ENCODE measurements around the gene APLF.

APLF gene

GRCh38 chr2:68454719-68455118 is 12.7 kb upstream of the APLF start:
- Histone ChIP-seq H3K36me3 (replicated peaks; ENCODE audit: insufficient read depth, low read length) (no peaks in the 10 kb centered on the region), H3K9me3 (replicated peaks; ENCODE audit: insufficient read depth, low read length) (no peaks in the 10 kb centered on the region), H3K9ac (ENCODE audit: low read length) (no peak overlapping the region), H3K79me2 (ENCODE audit: low read length) (no peaks in the 10 kb centered on the region), H3K4me1 (ENCODE audit: low read length) (no peaks in the 10 kb centered on the region), H4K20me1 (ENCODE audit: insufficient read depth, low read length) (no peaks in the 10 kb centered on the region), H3K4me3 (ENCODE audit: low read length) (no peak overlapping the region), H3K4me2 (ENCODE audit: low read depth, low read length) (no peak overlapping the region), H3K9me2 (replicated peaks; ENCODE audit: insufficient read depth, low read length) (no peaks in the 10 kb centered on the region), H3K27ac (ENCODE audit: low read length) (no peak overlapping the region), H3F3A (ENCODE audit: insufficient read depth, low read length) (no peaks in the 10 kb centered on the region), H2AFZ (ENCODE audit: low read length) (no peak overlapping the region), H3K27me3 (replicated peaks; ENCODE audit: insufficient read depth, low read length) (no peaks in the 10 kb centered on the region)
- no peak for TF ChIP-seq EZH2 (optimal IDR thresholded peaks at IDR 0.05; ENCODE audit: low read depth, low read length)
- no peak for TF ChIP-seq CTCF (IDR thresholded peaks at IDR 0.05; ENCODE audit: low read length)
- no peak for TF ChIP-seq EZH2phosphoT487 (IDR thresholded peaks at IDR 0.05; ENCODE audit: low read length)
- no peak for DNase-seq

GRCh38 chr2:68456198-68456597 is 11.2 kb upstream of the APLF start:
- H3K27me3 ChIP-seq (replicated peaks; ENCODE audit: insufficient read depth, low read length), result no peaks in the 10 kb centered on the region
- H3K36me3 ChIP-seq (replicated peaks; ENCODE audit: insufficient read depth, low read length), result no peaks in the 10 kb centered on the region
- no peak for DNase-seq
- H3K27ac ChIP-seq (ENCODE audit: low read length), result no peak overlapping the region
- no peaks in the 10 kb centered on the region for H3K79me2 ChIP-seq (ENCODE audit: low read length)
- H2AFZ ChIP-seq (ENCODE audit: low read length), result no peak overlapping the region
- no peak overlapping the region for H3K4me3 ChIP-seq (ENCODE audit: low read length)
- H3K4me1 ChIP-seq (ENCODE audit: low read length), result no peaks in the 10 kb centered on the region
- no peak overlapping the region for H3K4me2 ChIP-seq (ENCODE audit: low read depth, low read length)
- no peaks in the 10 kb centered on the region for H3K9me3 ChIP-seq (replicated peaks; ENCODE audit: insufficient read depth, low read length)
- H3K9ac ChIP-seq (ENCODE audit: low read length), result no peak overlapping the region
- no peaks in the 10 kb centered on the region for H3F3A ChIP-seq (ENCODE audit: insufficient read depth, low read length)
- no peaks in the 10 kb centered on the region for H4K20me1 ChIP-seq (ENCODE audit: insufficient read depth, low read length)
- TF ChIP-seq CTCF (IDR thresholded peaks at IDR 0.05; ENCODE audit: low read length) (no peak), EZH2phosphoT487 (IDR thresholded peaks at IDR 0.05; ENCODE audit: low read length) (no peak)
- H3K9me2 ChIP-seq (replicated peaks; ENCODE audit: insufficient read depth, low read length), result no peaks in the 10 kb centered on the region

- Histone ChIP-seq H4K20me1 (ENCODE audit: insufficient read depth, low read length) (no peaks in the 10 kb centered on the region), H3F3A (ENCODE audit: insufficient read depth, low read length) (no peaks in the 10 kb centered on the region), H2AFZ (ENCODE audit: low read length) (no peak overlapping the region), H3K27me3 (replicated peaks; ENCODE audit: insufficient read depth, low read length) (no peaks in the 10 kb centered on the region), H3K27ac (ENCODE audit: low read length) (no peak overlapping the region), H3K36me3 (replicated peaks; ENCODE audit: insufficient read depth, low read length) (no peaks in the 10 kb centered on the region), H3K4me1 (ENCODE audit: low read length) (peaks cover 4% of the 10 kb centered on the region; the same call in 1 of the 2 replicates), H3K4me2 (ENCODE audit: low read depth, low read length) (no peak overlapping the region), H3K9ac (ENCODE audit: low read length) (no peak overlapping the region), H3K9me2 (replicated peaks; ENCODE audit: insufficient read depth, low read length) (no peaks in the 10 kb centered on the region), H3K79me2 (ENCODE audit: low read length) (no peaks in the 10 kb centered on the region), H3K9me3 (replicated peaks; ENCODE audit: insufficient read depth, low read length) (no peaks in the 10 kb centered on the region), H3K4me3 (ENCODE audit: low read length) (no peak overlapping the region)
- DNase-seq, result no peak
- no peak for TF ChIP-seq CTCF (IDR thresholded peaks at IDR 0.05; ENCODE audit: low read length)
- TF ChIP-seq EZH2phosphoT487 (IDR thresholded peaks at IDR 0.05; ENCODE audit: low read length), result no peak
- no peak for TF ChIP-seq EZH2 (optimal IDR thresholded peaks at IDR 0.05; ENCODE audit: low read depth, low read length)
Observed at GRCh38 chr2:68458981-68459380, 8.4 kb upstream of the APLF start.

All from MM.1S (cell line).